ENCODE measurements around the gene PPP3CA. TPM values are rescaled to one million over a fixed set of nuclear protein-coding genes. Genes with fewer than 3 reads are reported as not detected.

The PPP3CA gene
- total and polyA plus RNA-seq, 3 donors from 2014 or later = 19.1 to 44.5 (median 39.1) TPM

DNA sequence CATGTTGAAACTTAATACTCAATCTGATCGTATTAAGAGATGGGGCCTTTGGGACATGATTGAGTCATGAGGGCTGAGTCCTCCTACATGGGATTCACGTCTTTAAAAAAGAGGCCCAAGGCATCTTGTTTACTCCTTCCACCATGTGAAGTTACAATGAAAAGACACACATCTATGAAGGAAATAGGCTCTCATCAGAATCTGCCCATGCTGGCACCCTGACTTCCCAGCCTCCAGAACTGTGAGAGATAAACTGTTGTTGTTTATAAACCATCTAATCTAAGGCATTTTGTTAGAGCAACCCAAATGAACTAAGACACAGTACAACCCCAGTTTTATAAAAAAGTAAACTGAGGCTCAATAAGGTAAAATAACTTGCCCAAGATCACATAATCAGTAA lies 32.3 kb downstream of the PPP3CA start:
- no peak for DNase-seq
- no peak overlapping the region for H3K4me3 ChIP-seq
- no peak overlapping the region for H3K27ac ChIP-seq
- H3K9me3 ChIP-seq = no peaks in the 10 kb centered on the region
- 90 to 96% methylated on average over 2 of the region's 2 CpGs for WGBS, 2 donors
- no peak for TF ChIP-seq CTCF (IDR thresholded peaks at IDR 0.05)
- TF ChIP-seq POLR2A (IDR thresholded peaks at IDR 0.05) = no peak
- no peaks in the 10 kb centered on the region for H3K36me3 ChIP-seq (ENCODE audit: low read depth, missing control alignments)
- intact Hi-C loops (cut with DNase I; ENCODE audit: low total_unique reads) = no loop called here
- no peaks in the 10 kb centered on the region for H3K4me1 ChIP-seq
- no peaks in the 10 kb centered on the region for H3K27me3 ChIP-seq

- TF ChIP-seq CTCF (IDR thresholded peaks at IDR 0.05) = no peak
- no peak for TF ChIP-seq POLR2A (IDR thresholded peaks at IDR 0.05)
- WGBS, 2 donors = 68 to 79% methylated on average over 4 of the region's 4 CpGs
- H3K36me3 ChIP-seq (ENCODE audit: low read depth, missing control alignments) = no peaks in the 10 kb centered on the region
- H3K4me1 ChIP-seq = peaks cover 5% of the 10 kb centered on the region
- no peaks in the 10 kb centered on the region for H3K27me3 ChIP-seq
- DNase-seq = no peak
- H3K27ac ChIP-seq = no peak overlapping the region
- no peak overlapping the region for H3K4me3 ChIP-seq
- intact Hi-C loops (cut with DNase I; ENCODE audit: low total_unique reads) = no loop called here
- no peaks in the 10 kb centered on the region for H3K9me3 ChIP-seq
These were observed 37.4 kb downstream of the PPP3CA start for GRCh38 chr4:101309925-101310324.

DNA sequence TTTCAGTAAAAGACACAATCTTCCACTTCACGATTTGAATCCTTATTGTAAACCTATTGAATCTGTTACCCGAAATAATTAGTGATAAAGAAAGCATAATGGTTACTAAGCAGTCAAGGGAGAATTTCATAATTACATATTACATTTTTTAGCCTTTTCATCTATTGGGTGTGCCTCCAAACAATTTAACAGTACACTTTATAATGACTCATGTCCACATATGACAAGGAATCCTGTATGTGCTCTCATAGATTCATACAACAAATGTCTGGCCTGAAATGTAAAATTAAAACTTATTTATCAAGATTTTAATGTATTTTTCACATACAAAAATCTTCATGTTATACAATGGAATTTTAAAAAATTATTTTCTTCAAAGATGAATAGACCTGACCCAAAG lies 39.4 kb downstream of the PPP3CA start:
- TF ChIP-seq CTCF (IDR thresholded peaks at IDR 0.05) (no peak), POLR2A (IDR thresholded peaks at IDR 0.05) (no peak)
- no peaks in the 10 kb centered on the region for H3K27me3 ChIP-seq
- H3K36me3 ChIP-seq (ENCODE audit: low read depth, missing control alignments) = no peaks in the 10 kb centered on the region
- no peak overlapping the region for H3K27ac ChIP-seq
- DNase-seq = no peak
- 87 to 89% methylated on average over 2 of the region's 2 CpGs for WGBS, 2 donors
- intact Hi-C loops (cut with DNase I; ENCODE audit: low total_unique reads) = no loop called here
- no peaks in the 10 kb centered on the region for H3K9me3 ChIP-seq
- H3K4me1 ChIP-seq = peaks cover 7% of the 10 kb centered on the region
- H3K4me3 ChIP-seq = no peak overlapping the region

DNA sequence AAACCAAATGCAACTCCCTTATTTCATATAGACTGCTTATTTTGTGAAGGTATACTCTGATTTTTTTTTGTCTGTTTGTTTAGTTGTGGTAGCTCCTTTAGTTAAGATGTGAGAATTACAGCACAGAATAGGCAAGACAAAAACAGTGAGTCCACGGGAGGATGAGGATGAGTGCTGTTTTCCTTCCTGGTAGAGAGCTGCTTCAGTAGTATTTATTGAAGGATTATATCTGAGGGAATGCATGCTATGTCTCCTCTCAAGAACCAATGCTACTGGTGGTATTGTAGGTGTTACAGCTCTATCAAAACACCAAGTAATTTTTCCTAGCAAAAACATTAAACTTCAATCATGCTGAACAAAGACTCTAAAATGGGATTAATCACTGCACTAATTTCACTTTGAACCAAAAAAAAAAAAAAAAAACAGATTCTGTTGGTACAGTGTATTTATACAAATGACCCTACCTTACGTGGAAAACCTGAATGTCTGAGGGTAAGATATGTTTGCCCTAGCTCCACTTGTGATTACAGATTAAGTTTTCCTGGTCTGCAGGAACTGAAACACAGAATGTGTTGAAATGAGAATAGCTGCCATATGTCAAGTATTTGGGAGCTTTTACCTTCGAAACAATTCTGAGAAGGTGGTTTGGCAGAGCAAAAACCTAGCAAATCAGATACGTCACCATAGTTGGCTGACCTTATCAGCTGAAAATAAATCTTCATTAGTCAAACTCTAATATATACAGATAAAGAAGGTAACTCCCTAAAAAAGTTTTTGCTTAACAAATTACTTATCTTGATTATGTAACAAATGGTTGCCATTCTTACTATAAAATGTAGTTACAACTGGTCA lies 40.3 kb downstream of the PPP3CA start:
- 72 to 79% methylated on average over 4 of the region's 4 CpGs for WGBS, 2 donors

More for the DNA sequence above, 40.3 kb downstream of the PPP3CA start:
- H3K9me3 ChIP-seq = no peaks in the 10 kb centered on the region
- no peak for DNase-seq
- intact Hi-C loops (cut with DNase I; ENCODE audit: low total_unique reads) = no loop called here
- H3K27ac ChIP-seq = no peak overlapping the region
- H3K27me3 ChIP-seq = no peaks in the 10 kb centered on the region
- peaks cover 7% of the 10 kb centered on the region for H3K4me1 ChIP-seq
- H3K4me3 ChIP-seq = no peak overlapping the region
- H3K36me3 ChIP-seq (ENCODE audit: low read depth, missing control alignments) = no peaks in the 10 kb centered on the region
- TF ChIP-seq POLR2A (IDR thresholded peaks at IDR 0.05) (no peak), CTCF (IDR thresholded peaks at IDR 0.05) (no peak)
